ENCODE measurements around the gene ALOX15B.

The ALOX15B gene

DNA sequence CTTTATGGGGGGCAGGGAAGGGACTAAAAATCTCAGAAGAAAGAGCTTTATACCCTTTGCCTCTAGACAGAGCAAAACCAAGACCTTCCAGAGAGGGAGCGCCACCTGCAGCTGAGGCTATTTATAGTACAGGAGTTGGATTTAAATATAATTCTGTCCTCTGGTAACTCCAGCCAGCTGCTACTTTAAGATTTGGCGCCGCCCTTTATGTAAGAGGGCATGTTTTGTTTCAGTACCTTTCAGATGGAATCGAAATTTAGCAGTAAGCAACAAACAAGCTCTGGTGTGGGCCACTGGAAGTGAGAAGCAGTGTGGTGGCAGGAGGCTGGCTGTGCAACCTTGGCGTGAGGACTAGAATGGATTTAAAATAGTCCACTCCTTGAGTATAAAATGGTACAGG is 41.7 kb upstream of the ALOX15B start:
- TF ChIP-seq, protein P1, sequence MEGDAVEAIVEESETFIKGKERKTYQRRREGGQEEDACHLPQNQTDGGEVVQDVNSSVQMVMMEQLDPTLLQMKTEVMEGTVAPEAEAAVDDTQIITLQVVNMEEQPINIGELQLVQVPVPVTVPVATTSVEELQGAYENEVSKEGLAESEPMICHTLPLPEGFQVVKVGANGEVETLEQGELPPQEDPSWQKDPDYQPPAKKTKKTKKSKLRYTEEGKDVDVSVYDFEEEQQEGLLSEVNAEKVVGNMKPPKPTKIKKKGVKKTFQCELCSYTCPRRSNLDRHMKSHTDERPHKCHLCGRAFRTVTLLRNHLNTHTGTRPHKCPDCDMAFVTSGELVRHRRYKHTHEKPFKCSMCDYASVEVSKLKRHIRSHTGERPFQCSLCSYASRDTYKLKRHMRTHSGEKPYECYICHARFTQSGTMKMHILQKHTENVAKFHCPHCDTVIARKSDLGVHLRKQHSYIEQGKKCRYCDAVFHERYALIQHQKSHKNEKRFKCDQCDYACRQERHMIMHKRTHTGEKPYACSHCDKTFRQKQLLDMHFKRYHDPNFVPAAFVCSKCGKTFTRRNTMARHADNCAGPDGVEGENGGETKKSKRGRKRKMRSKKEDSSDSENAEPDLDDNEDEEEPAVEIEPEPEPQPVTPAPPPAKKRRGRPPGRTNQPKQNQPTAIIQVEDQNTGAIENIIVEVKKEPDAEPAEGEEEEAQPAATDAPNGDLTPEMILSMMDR (IDR thresholded peaks at IDR 0.05; ENCODE audit: control insufficient read depth, extremely low read depth, insufficient read depth) = peak; percentile 33; the same call in 1 of the 2 replicates
- no peak overlapping the region for H3K4me3 ChIP-seq (ENCODE audit: low read depth, low read length)
- no peak for DNase-seq (ENCODE audit: low read depth)

- TF ChIP-seq, protein P1 (IDR thresholded peaks at IDR 0.05; ENCODE audit: control insufficient read depth, extremely low read depth, insufficient read depth) = no peak
- no peak within 1 kb of the TSS for H3K4me3 ChIP-seq (ENCODE audit: low read depth, low read length)
- no peak for DNase-seq (ENCODE audit: low read depth)
These were observed 36.7 kb upstream of the ALOX15B start, which contains the start of gene GUCY2D for GRCh38 chr17:8001976-8002720. Gene GUCY2D (plus strand): TSS chr17:8002615. CDS start chr17:8003048, 433 bp downstream.

GRCh38 chr17:8002721-8003593 is 35.9 kb upstream of the ALOX15B start:
- H3K4me3 ChIP-seq (ENCODE audit: low read depth, low read length) = no peak overlapping the region
- DNase-seq (ENCODE audit: low read depth) = no peak
- TF ChIP-seq, protein P1 (IDR thresholded peaks at IDR 0.05; ENCODE audit: control insufficient read depth, extremely low read depth, insufficient read depth) = no peak

DNA sequence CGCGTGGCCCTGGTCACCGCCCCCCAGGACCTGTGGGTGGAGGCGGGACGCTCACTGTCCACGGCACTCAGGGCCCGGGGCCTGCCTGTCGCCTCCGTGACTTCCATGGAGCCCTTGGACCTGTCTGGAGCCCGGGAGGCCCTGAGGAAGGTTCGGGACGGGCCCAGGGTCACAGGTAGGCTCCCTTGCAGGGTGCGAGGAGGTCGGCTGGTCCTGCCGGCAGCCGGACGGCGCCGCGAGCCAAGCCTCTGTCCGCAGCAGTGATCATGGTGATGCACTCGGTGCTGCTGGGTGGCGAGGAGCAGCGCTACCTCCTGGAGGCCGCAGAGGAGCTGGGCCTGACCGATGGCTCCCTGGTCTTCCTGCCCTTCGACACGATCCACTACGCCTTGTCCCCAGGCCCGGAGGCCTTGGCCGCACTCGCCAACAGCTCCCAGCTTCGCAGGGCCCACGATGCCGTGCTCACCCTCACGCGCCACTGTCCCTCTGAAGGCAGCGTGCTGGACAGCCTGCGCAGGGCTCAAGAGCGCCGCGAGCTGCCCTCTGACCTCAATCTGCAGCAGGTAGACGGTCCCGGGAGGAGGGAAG is 35.2 kb upstream of the ALOX15B start:
- TF ChIP-seq, protein P1 (IDR thresholded peaks at IDR 0.05; ENCODE audit: control insufficient read depth, extremely low read depth, insufficient read depth) = no peak
- no peak for DNase-seq (ENCODE audit: low read depth)
- H3K4me3 ChIP-seq (ENCODE audit: low read depth, low read length) = no peak overlapping the region

DNA sequence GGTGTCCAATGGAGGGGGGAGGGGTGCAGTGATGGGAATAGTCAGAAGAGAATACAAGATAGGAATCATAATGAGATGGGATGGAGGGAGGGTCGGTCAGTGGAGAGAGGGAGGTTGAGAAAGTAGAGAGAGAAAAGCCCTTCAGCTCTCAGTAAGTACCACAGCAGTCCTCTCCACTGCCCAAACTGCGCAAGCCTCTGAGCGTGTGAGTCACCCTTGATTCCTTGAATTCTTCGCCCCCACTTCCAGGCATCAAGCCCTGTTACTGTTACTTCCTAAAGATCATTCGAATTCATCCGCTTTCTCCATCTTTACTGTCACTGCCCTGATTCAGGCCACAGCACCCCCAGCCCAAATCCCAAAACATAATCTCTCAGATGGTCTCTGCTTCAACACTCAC is 34.0 kb upstream of the ALOX15B start:
- no peak overlapping the region for H3K4me3 ChIP-seq (ENCODE audit: low read depth, low read length)
- TF ChIP-seq, protein P1 (IDR thresholded peaks at IDR 0.05; ENCODE audit: control insufficient read depth, extremely low read depth, insufficient read depth) = no peak
- DNase-seq (ENCODE audit: low read depth) = no peak

DNA sequence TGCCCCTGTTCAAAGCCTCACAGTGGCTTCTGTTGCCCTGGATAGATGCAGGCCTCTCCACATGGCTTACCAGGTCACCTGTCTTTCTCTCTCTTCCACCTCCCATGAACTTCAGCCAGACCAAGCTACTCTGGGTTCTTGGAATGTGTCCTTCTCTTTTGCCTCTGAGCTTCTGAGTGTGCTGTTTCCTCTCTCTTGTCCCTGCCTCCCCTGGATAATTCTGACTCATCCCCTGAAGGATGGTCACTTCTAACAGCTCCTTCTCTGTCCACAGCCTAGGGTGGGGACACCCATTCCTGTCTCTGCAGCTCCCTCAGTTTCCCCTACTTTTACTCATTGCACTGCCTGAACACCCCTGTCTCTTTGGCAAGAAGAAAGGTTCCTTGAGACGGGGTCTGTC is 33.5 kb upstream of the ALOX15B start:
- no peak overlapping the region for H3K4me3 ChIP-seq (ENCODE audit: low read depth, low read length)
- no peak for DNase-seq (ENCODE audit: low read depth)
- TF ChIP-seq, protein P1 (IDR thresholded peaks at IDR 0.05; ENCODE audit: control insufficient read depth, extremely low read depth, insufficient read depth) = no peak

Measured in LNCaP clone FGC (cell line).